ENCODE measurements around the gene ARPC1A.

Gene ARPC1A

DNA sequence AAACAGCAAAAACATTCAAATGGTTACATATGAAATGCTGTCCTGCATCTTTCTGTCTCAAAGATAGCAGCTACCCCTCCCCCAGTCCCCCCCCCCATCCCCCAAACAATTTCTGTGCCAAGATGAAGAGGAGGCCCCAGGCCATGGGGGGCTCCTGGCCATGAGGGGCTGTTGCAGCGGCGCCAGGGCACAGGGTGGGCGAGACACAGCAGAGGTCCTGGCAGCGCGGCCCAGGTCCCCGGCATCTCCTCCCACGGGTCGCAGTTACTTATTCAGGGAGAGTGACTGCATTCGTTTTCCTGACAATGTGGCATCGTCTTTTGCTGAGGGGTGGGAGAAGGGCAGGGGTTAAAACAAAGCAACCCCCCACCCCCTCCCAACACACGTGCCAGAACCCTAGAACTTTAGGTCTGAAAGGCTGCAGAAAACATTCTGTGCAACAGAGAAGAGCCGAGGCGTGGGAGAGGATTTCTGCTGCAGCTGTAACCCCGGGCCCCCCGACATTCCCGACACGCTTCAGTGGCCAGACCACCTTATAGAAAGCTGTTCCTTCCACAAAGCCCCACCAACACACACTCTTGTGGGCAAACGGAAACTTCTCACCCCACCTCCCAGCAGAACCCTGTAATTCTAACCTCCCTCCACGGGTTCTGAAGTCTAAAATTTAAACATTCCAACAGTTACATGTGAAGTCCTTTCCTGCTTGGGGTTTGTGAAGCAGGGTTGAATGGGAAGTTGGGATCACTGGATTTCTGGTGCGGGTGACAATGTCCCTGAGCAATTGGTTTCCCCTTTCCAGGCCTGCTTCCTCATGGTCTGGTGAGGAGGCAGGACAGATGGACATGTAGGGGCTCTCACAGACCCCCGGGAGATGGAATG lies 71.0 kb downstream of the ARPC1A start:
- no peak for DNase-seq (ENCODE audit: low read depth)
- H3K4me3 ChIP-seq (ENCODE audit: low read length), result no peak overlapping the region
- TF ChIP-seq, protein P1, sequence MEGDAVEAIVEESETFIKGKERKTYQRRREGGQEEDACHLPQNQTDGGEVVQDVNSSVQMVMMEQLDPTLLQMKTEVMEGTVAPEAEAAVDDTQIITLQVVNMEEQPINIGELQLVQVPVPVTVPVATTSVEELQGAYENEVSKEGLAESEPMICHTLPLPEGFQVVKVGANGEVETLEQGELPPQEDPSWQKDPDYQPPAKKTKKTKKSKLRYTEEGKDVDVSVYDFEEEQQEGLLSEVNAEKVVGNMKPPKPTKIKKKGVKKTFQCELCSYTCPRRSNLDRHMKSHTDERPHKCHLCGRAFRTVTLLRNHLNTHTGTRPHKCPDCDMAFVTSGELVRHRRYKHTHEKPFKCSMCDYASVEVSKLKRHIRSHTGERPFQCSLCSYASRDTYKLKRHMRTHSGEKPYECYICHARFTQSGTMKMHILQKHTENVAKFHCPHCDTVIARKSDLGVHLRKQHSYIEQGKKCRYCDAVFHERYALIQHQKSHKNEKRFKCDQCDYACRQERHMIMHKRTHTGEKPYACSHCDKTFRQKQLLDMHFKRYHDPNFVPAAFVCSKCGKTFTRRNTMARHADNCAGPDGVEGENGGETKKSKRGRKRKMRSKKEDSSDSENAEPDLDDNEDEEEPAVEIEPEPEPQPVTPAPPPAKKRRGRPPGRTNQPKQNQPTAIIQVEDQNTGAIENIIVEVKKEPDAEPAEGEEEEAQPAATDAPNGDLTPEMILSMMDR (IDR thresholded peaks at IDR 0.05; ENCODE audit: insufficient read depth, low read depth, low read length, missing control alignments), result no peak

DNA sequence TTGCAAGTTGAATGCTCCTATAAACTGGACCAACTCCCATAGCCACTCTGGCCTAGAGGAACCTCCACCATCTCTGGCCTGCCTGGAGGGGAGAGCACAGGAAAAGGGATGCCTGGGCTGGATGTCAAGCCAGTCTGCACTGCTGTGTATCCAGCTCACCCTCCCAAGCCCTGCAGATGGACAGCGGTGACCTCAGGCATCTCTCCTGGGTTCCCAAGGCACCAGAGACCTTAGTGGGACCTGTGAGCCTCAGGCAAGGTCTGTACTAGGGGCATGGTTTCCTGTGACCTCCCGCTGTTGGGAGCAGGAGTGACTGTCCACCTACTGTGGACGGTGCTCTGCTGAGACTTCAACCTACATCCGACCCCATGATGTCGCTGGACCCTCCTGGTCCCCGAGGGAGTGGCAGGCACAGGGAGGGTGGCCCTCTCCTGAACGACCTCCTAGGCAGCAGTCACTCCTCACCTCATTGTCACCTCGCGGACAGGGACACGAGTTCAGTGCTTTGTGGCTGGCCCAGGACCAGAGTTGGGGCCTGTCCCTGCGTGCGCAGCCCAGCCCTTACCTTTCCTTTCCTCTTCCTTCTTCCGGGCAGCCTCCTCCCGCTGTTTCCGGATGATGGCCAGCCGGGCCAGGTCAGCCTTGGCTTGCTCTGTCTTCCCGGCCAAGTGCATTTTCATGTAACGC lies 71.7 kb downstream of the ARPC1A start:
- TF ChIP-seq, protein P1 (IDR thresholded peaks at IDR 0.05; ENCODE audit: insufficient read depth, low read depth, low read length, missing control alignments), result no peak
- DNase-seq (ENCODE audit: low read depth), result no peak
- H3K4me3 ChIP-seq (ENCODE audit: low read length), result no peak overlapping the region

DNA sequence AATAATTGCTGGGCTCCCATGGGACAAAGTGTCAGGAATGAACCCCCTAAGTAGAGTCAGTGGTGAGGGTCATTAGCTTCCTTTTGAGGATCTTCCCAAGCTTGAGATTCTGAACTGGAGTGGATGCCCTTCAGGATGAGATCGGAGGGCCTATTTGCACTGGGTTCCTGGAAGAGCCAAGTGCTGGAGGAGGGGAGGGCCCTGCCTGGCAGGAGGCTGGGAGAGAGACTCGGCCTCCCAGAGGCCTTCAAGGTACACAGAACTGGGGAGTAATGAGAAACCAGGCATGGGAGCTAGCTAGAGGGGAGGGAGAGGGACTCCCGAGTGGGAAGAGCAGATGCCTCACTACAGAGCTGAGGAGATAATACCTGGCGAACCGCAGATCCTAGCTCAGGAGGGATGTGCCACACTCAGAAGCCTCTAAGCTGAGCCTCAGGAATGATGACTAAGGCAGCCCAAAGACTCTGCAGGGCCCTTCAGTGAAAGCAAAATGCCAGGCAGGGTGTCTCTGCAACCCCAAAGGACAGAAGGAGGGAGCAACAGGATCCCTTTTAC lies 73.3 kb downstream of the ARPC1A start:
- DNase-seq (ENCODE audit: low read depth), result no peak
- no peak overlapping the region for H3K4me3 ChIP-seq (ENCODE audit: low read length)
- TF ChIP-seq, protein P1 (IDR thresholded peaks at IDR 0.05; ENCODE audit: insufficient read depth, low read depth, low read length, missing control alignments), result no peak

DNA sequence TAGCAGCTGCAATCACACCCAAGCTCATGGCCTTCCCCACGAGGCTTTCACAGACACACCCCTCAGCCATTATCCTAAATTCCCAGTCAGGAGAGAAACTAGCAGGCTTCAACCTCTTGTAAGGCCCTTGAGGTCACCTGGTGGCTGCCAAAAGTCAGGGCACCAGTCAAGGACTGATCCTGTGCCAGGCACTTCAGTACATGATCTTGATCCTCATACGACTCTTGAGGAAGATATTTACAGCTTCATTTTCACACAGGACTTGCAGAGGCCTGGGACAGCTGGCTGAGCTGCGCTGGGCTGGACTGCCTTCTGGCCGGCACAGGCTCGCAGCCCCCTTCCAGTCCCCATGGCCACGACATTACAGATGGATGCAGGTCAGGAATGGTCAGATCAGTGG lies 73.9 kb downstream of the ARPC1A start:
- no peak for DNase-seq (ENCODE audit: low read depth)
- no peak overlapping the region for H3K4me3 ChIP-seq (ENCODE audit: low read length)
- TF ChIP-seq, protein P1 (IDR thresholded peaks at IDR 0.05; ENCODE audit: insufficient read depth, low read depth, low read length, missing control alignments), result no peak

DNA sequence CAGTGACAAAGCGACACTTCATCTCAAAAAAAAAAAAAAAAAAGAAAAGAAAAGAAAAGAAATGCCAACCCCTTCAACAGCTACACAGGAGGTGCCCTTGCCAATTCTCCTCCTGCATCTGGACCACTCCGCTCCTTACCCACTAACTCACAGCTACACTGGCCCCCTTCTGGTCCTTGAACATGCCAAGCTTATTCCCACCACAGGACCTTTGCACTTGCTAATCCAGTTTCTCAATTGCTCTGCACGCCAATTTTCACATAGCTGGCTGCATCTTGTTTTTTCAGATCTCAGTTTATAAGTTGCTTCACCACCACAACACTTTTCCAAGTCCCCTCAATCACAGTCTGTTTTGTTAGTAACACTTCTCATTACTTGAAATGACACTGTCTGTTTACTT lies 77.2 kb downstream of the ARPC1A start:
- DNase-seq (ENCODE audit: low read depth), result no peak
- no peak overlapping the region for H3K4me3 ChIP-seq (ENCODE audit: low read length)
- TF ChIP-seq, protein P1 (IDR thresholded peaks at IDR 0.05; ENCODE audit: insufficient read depth, low read depth, low read length, missing control alignments), result no peak

DNA sequence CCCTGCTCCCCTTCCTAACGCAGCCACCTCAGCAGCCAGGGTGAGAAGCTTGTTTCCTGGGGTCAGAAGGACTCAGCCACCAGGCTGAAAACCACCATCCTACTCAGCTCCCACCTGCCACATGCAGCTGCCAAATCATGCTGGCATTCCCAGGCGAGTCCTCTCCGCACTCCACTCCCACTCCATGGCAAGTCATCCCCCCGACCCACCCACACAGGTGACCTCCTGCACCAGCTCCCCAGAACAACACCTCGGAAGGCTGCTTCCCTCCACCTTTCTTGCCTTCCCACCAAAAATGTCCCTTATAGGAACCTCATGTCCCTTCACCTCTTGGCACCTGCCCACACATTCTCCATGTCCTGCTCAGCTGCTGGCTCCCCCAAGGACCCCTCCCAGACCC lies 78.1 kb downstream of the ARPC1A start:
- no peak overlapping the region for H3K4me3 ChIP-seq (ENCODE audit: low read length)
- no peak for DNase-seq (ENCODE audit: low read depth)
- TF ChIP-seq, protein P1 (IDR thresholded peaks at IDR 0.05; ENCODE audit: insufficient read depth, low read depth, low read length, missing control alignments), result no peak
